Activated CD8-positive, alpha-beta memory T cell treated with anti-CD3 and anti-CD28 coated beads for 24 hours (primary cell): ENCODE data around the gene PLD5.
"Not testable (repeated sequence)": the region's sequence is repeated elsewhere in the genome, so short reads cannot be mapped to it uniquely, and the experiment has no call there.

ENCODE experiments used
- DNase-seq: peaks from one replicate; pipeline ENCODE4 v3.0.0-alpha.2; 2020

The PLD5 gene

GRCh38 chr1:242206994-242207393 is 317.5 kb downstream of the PLD5 start:
- DNase-seq: no peak

- no peak for DNase-seq
These were observed 318.6 kb downstream of the PLD5 start for GRCh38 chr1:242205622-242206489.

DNA sequence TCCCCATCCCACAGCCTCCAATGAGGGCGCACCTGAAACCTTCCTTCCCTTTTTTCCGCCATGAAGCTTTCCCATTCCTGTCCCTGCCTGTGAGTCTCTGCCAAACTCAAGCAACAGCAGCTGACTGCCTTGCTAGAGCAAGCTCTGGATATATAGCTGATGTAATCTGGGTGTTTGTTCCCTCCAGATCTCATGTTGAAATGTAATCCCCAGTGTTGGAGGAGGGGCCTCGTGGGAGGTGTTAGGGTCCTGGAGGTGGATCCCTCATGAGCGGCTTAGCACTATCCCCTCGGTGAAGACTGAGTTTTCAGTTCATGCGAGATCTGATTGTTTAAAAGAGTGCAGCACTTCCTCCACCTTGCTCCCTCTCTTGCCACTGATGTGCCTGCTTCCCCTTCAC is 321.2 kb downstream of the PLD5 start:
- no peak for DNase-seq

DNA sequence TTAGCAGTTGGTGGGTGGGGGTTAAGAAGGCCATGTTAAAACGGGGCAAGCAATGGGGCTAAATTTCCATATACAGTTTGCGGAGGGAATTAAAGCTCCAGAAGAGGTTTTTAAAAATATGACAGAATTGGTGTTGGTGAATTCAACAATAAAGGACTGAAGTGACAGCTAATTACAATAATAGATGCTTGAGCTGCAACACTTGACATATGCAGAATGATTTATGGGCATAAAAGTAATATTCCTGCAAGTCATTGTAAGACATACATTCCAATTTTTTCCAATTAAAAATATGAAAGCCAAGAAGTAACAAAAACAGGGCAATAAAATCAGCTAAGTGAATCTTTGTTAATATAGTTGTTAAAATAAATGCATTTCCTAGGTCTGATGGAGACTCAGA is 323.4 kb downstream of the PLD5 start:
- DNase-seq: no peak

GRCh38 chr1:242199776-242200458 is 324.6 kb downstream of the PLD5 start:
- DNase-seq: no peak

DNA sequence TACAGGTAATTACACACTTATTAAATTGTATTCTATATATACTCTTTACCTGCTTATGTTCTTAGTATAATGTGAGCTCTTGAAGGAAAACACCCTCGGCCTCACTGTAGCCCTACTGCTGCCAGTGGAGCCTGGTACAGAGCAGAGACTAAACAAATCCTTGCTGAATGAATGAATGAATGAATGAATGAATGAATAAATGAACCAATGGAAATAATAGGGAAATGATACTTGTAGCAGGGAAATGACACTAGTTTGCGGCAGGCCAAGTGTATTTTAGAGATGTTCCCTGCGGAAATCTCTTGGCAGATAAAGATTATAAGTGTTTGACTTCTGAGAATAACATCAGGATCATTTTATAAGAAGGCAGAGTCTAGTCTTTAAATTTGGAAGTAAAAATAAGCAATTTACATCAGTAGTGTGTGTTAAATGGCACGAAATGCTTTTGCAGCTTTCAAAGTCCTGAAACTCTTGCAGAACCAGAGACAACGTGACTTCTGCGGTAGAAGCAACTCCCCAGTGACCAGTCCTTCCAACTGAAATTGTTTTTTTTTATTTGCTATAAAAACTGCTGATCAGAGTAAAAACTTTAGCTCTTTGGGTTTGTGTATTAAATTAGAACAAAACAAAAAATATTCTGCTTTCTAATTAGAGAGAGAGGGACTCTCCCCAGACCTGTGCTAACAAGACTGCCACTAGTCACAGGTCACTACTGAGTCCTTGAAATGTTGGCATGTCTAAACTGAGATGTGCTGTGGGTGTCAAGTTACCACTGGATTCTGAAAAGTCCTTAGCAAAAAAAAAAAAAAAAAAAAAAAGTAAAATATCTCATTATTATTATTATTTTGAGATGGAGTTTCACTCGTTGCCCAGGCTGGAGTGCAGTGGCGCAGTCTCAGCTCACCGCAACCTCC is 326.3 kb downstream of the PLD5 start:
- no peak for DNase-seq

GRCh38 chr1:242196914-242197313 is 327.6 kb downstream of the PLD5 start:
- DNase-seq: no peak

- DNase-seq: no peak
These were observed 328.4 kb downstream of the PLD5 start for GRCh38 chr1:242196101-242196500.

DNA sequence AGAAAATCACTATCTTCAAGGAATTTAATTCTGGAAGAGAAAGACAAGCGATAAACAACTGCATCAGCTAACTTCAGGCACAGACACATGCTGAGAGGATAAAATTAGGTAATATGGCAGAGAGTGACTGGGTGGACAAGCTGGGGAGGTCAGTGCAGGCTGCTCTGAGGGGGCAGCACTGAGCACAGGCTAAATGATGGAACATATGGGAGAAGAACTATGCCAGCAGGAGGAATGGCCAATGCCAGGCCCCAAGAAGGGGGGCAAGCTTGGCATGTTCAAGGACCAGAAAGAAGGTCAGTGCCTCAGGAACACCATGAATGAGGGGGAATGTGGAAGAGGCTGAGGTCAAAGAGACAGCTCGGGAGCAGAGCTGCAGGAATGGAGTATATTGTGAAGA is 334.9 kb downstream of the PLD5 start:
- no peak for DNase-seq

- no peak for DNase-seq
These were observed 336.7 kb downstream of the PLD5 start for GRCh38 chr1:242187816-242188215.

DNA sequence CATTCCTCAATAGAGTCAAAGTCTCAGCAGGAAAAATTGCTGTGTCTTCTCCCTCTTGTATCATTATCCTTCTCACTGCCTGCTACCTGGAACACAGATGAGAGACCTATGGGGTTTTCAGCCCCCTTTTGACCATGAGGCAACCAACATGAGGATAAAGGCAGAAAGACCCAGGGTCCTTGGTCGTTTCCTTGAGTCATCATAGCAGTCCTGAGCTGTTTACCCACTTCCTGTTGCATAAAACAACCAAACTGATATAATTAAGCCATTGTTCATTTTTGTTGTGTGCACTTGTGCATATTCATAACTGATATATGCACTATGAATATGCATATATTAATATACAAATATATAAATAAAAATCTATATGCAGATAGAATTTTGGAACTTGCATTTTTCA is 337.3 kb downstream of the PLD5 start:
- no peak for DNase-seq

GRCh38 chr1:242185731-242186130 is 338.8 kb downstream of the PLD5 start:
- no peak for DNase-seq

GRCh38 chr1:242184955-242185354 is 339.5 kb downstream of the PLD5 start:
- DNase-seq: no peak

GRCh38 chr1:242179767-242180166 is 344.7 kb downstream of the PLD5 start:
- DNase-seq: not testable (repeated sequence)

DNA sequence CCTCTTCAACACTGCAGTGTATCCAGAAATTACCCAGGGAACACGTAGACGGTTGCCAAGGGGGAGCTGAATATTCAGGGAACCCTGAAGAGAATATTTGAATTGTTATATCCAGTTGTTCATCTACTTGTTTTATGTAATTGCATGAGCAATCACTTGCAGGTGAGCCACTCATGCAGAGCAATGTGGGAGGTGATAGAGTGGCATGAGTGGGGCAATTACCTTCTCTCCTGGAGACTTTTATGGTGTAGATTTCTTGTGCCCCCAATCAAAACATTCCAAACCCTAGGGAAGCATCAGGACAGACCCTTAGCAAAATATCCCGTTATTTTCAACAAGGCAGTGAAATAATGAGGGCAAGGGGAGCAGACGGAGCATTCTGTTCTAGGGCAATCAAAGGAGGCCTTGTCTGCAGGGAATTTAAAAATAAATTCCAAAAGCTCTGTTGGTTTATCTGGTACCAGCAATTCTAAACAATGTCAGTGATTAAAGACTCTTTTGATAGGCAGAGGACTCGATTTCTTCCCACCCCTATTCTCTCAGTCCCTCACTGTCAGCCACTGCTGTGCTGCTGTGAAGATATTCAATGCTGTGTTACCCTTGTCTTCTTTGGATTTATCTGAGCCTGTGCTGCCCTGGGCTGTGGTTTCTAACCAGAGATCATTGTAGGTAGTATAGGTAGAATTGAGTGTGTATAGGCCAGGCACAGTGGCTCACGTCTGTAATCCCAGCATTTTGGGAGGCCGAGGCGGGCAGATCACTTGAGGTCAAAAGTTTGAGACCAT is 345.4 kb downstream of the PLD5 start:
- no peak for DNase-seq

- no peak for DNase-seq
These were observed 346.1 kb downstream of the PLD5 start for GRCh38 chr1:242178436-242178835.

DNA sequence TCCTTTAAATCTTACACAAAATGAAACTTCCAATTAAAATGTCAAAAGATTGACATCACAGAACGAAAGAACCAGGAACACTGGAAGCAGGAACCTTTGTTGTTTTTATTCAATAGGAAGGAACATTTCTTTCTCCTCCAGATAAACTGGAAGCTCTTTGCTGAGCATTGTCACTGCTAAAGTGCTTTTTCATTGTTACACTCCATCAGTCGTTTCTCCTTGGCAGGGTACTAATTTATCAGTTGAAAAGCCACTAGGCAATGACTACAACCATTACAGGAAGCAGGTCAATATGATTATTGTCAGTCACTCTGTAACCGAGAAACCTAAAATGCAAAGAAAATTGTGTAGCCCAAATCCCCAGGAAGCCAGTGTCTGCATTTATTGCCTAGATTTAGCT is 362.4 kb downstream of the PLD5 start:
- DNase-seq: no peak

- DNase-seq: no peak
These were observed 377.2 kb downstream of the PLD5 start for GRCh38 chr1:242147096-242147976.

DNA sequence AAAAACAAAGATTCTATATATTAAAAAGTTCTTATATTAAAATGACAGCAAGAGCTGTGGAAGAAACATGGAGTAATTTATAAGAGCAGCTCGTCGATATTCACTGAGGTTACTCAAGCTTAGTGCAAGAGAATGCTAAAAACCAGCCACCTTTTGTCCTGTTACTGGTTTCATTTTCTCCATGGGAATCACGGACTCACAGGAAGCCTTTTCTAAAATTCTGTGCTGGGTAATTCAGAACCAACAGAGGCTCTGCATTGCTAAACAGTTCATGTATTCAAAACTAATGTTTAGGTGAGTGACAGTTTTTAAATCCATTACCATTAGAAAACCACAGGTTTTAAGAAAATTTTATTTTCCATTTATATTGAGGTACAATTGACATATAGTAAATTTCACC is 377.8 kb downstream of the PLD5 start:
- DNase-seq: no peak

- DNase-seq: no peak
These were observed 383.7 kb downstream of the PLD5 start for GRCh38 chr1:242140836-242141235.

GRCh38 chr1:242139986-242140385 is 384.5 kb downstream of the PLD5 start:
- DNase-seq: no peak
